Skin epidermis (tissue), 12 donors: ENCODE results near the gene OSBPL9.
A peak's percentile ranks its signal among the peaks of the same experiment; 100 is the strongest.
"Not testable (repeated sequence)": the region's sequence is repeated elsewhere in the genome, so short reads cannot be mapped to it uniquely, and the experiment has no call there.

ENCODE experiments used
- H3K27ac ChIP-seq, 21 experiments: fragments of 200-600 bp; sonication (generic) in 11 of 21; one replicate each; pipeline ENCODE4 v1.5.0; 2020; ENCODE audit warnings: mild to moderate bottlenecking in 3 of 21, inconsistent platforms in 2 of 21, moderate library complexity in 2 of 21
- H3K4me3 ChIP-seq, 7 experiments: fragments of 200-600 bp; sonication (generic) in 2 of 7; one replicate each; pipeline ENCODE4 v1.5.0; 2020; ENCODE audit warnings: inconsistent platforms in 2 of 7, mild to moderate bottlenecking in 2 of 7, moderate library complexity in 1 of 7

Gene OSBPL9

GRCh38 chr1:51630922-51631321 is 14.0 kb downstream of the OSBPL9 start:
- no peak overlapping the region for H3K27ac ChIP-seq
- H3K4me3 ChIP-seq, result no peak overlapping the region

- H3K27ac ChIP-seq, result no peak overlapping the region
- H3K4me3 ChIP-seq, result no peak overlapping the region
Observed at GRCh38 chr1:51631747-51632146, 14.9 kb downstream of the OSBPL9 start.

- Histone ChIP-seq H3K27ac (no peak overlapping the region), H3K4me3 (no peak overlapping the region)
Observed at GRCh38 chr1:51634618-51635017, 17.7 kb downstream of the OSBPL9 start.

GRCh38 chr1:51635615-51636014 is 18.7 kb downstream of the OSBPL9 start:
- Histone ChIP-seq H3K4me3 (no peak overlapping the region), H3K27ac (no peak overlapping the region)

- no peak overlapping the region for H3K27ac ChIP-seq
- no peak overlapping the region for H3K4me3 ChIP-seq
Observed at GRCh38 chr1:51636191-51636590, 19.3 kb downstream of the OSBPL9 start.

- Histone ChIP-seq H3K4me3 (no peak overlapping the region), H3K27ac (peak overlapping the region in 1 of 21 experiments; percentile 24)
Observed at GRCh38 chr1:51636764-51637522, 20.1 kb downstream of the OSBPL9 start.

GRCh38 chr1:51638350-51638749 is 21.5 kb downstream of the OSBPL9 start:
- no peak overlapping the region for H3K27ac ChIP-seq
- H3K4me3 ChIP-seq, result no peak overlapping the region

- Histone ChIP-seq H3K27ac (no peak overlapping the region), H3K4me3 (no peak overlapping the region)
Observed at GRCh38 chr1:51639694-51640093, 22.8 kb downstream of the OSBPL9 start.

- no peak overlapping the region for H3K27ac ChIP-seq
- H3K4me3 ChIP-seq, result no peak overlapping the region
Observed at GRCh38 chr1:51641096-51641495, 24.2 kb downstream of the OSBPL9 start.

GRCh38 chr1:51642739-51643142 is 25.8 kb downstream of the OSBPL9 start:
- Histone ChIP-seq H3K27ac (peak overlapping the region in 13 of 21 experiments; percentile 2 to 82 (median 47)), H3K4me3 (no peak overlapping the region)

- Histone ChIP-seq H3K27ac (peak overlapping the region in 13 of 21 experiments; percentile 6 to 82 (median 47)), H3K4me3 (no peak overlapping the region)
Observed at GRCh38 chr1:51643362-51643761, 26.5 kb downstream of the OSBPL9 start.

- H3K27ac ChIP-seq, result peak overlapping the region in 6 of 21 experiments; percentile 13 to 82 (median 44)
Observed at GRCh38 chr1:51644020-51644419, 27.1 kb downstream of the OSBPL9 start.

GRCh38 chr1:51644533-51645197 is 27.8 kb downstream of the OSBPL9 start:
- peak overlapping the region in 7 of 21 experiments; percentile 13 to 82 (median 40) for H3K27ac ChIP-seq
- H3K4me3 ChIP-seq, result no peak overlapping the region

More at GRCh38 chr1:51644020-51644419, 27.1 kb downstream of the OSBPL9 start:
- no peak overlapping the region for H3K4me3 ChIP-seq

- H3K27ac ChIP-seq, H3K4me3 ChIP-seq: not testable (repeated sequence)
Observed at GRCh38 chr1:51646592-51646991, 29.7 kb downstream of the OSBPL9 start.

- no peak overlapping the region for H3K4me3 ChIP-seq
- H3K27ac ChIP-seq, result peak overlapping the region in 2 of 21 experiments; percentile 8 to 34
Observed at GRCh38 chr1:51648180-51649109, 31.6 kb downstream of the OSBPL9 start.

- Histone ChIP-seq H3K27ac (no peak overlapping the region), H3K4me3 (no peak overlapping the region)
Observed at GRCh38 chr1:51649593-51650091, 32.8 kb downstream of the OSBPL9 start.

GRCh38 chr1:51650198-51650597 is 33.3 kb downstream of the OSBPL9 start:
- Histone ChIP-seq H3K4me3 (no peak overlapping the region), H3K27ac (no peak overlapping the region)

GRCh38 chr1:51651552-51651942 is 34.7 kb downstream of the OSBPL9 start:
- Histone ChIP-seq H3K27ac (no peak overlapping the region), H3K4me3 (no peak overlapping the region)

GRCh38 chr1:51652599-51652998 is 35.7 kb downstream of the OSBPL9 start:
- H3K27ac ChIP-seq, result no peak overlapping the region
- no peak overlapping the region for H3K4me3 ChIP-seq

- Histone ChIP-seq H3K4me3 (no peak overlapping the region), H3K27ac (no peak overlapping the region)
Observed at GRCh38 chr1:51653127-51653526, 36.2 kb downstream of the OSBPL9 start.
